NCI-H748 treated with DMSO at 0.1 percent for 48 hours (cell line): ENCODE data around the gene MAL.

ENCODE experiments used
- DNase-seq: peaks from one replicate; lab custom pipeline; 2025; lab: John Stamatoyannopoulos, UW

MAL gene

GRCh38 chr2:94996305-94997100 lies 29.0 kb upstream of the MAL start:
- DNase-seq = no peak

- DNase-seq = no peak
Observed at GRCh38 chr2:94997981-94998930, 27.3 kb upstream of the MAL start.

- no peak for DNase-seq
Observed at GRCh38 chr2:94999431-94999883, 26.1 kb upstream of the MAL start.

- no peak for DNase-seq
Observed at GRCh38 chr2:95001051-95001562, 24.4 kb upstream of the MAL start.

- DNase-seq = no peak
Observed at GRCh38 chr2:95001701-95002100, 23.8 kb upstream of the MAL start.

GRCh38 chr2:95002498-95002897 lies 23.0 kb upstream of the MAL start:
- DNase-seq = no peak

- DNase-seq = no peak
Observed at GRCh38 chr2:95004287-95004686, 21.2 kb upstream of the MAL start.

- DNase-seq = no peak
Observed at GRCh38 chr2:95004711-95005110, 20.8 kb upstream of the MAL start.

GRCh38 chr2:95005726-95006125 lies 19.8 kb upstream of the MAL start:
- DNase-seq = no peak

GRCh38 chr2:95006588-95006987 lies 18.9 kb upstream of the MAL start:
- DNase-seq = no peak

- DNase-seq = no peak
Observed at GRCh38 chr2:95007031-95007609, 18.4 kb upstream of the MAL start.

- DNase-seq = no peak
Observed at GRCh38 chr2:95007822-95008221, 17.7 kb upstream of the MAL start.

- no peak for DNase-seq
Observed at GRCh38 chr2:95008306-95008705, 17.2 kb upstream of the MAL start.

- DNase-seq = no peak
Observed at GRCh38 chr2:95008996-95009395, 16.5 kb upstream of the MAL start.

- no peak for DNase-seq
Observed at GRCh38 chr2:95009412-95009811, 16.1 kb upstream of the MAL start.

- no peak for DNase-seq
Observed at GRCh38 chr2:95010126-95010525, 15.4 kb upstream of the MAL start.

GRCh38 chr2:95010718-95011117 lies 14.8 kb upstream of the MAL start:
- DNase-seq = no peak

- DNase-seq = no peak
Observed at GRCh38 chr2:95012881-95013550, 12.5 kb upstream of the MAL start.

GRCh38 chr2:95013726-95014125 lies 11.8 kb upstream of the MAL start:
- no peak for DNase-seq

GRCh38 chr2:95014126-95014708 lies 11.3 kb upstream of the MAL start:
- DNase-seq = no peak

- DNase-seq = no peak
Observed at GRCh38 chr2:95015261-95015912, 10.1 kb upstream of the MAL start.
